K562 (cell line): ENCODE measurements around the gene CACNA1C. TPM values are rescaled to one million over a fixed set of nuclear protein-coding genes. Genes with fewer than 3 reads are reported as not detected.

Experiments used
- C11orf30 ChIP-seq: fragments of 450-650 bp; IDR thresholded peaks from 2 replicates; pipeline ENCODE4 v1.6.1; 2016; ENCODE audit warnings: low read depth, mild to moderate bottlenecking
- CGGBP1 ChIP-seq: fragments of 250-450 bp; sonication (Bioruptor Pico); IDR thresholded peaks from 2 replicates; pipeline ENCODE4 v1.9.0; 2021; ENCODE audit warnings: mild to moderate bottlenecking
- CHD7 ChIP-seq: fragments of 200-600 bp; sonication (generic); IDR thresholded peaks from one replicate; pipeline ENCODE4 v1.6.1; 2012; ENCODE audit warnings: mild to moderate bottlenecking, low read depth, low read length, inconsistent platforms
- E4F1 ChIP-seq: fragments of 250-450 bp; sonication (Bioruptor Pico); IDR thresholded peaks from 2 replicates; pipeline ENCODE4 v1.5.0; 2021; ENCODE audit warnings: mild to moderate bottlenecking, borderline replicate concordance
- HINFP ChIP-seq: fragments of 450-650 bp; conservative IDR thresholded peaks from 2 replicates; pipeline ENCODE4 v1.6.1; 2016; ENCODE audit warnings: missing genetic modification characterization, low read depth, mild to moderate bottlenecking, control low read depth, missing compliant biosample characterization
- ZBED1 ChIP-seq: IDR thresholded peaks from 2 replicates; pipeline ENCODE4 v1.6.1; 2014
- ZBTB8A ChIP-seq: fragments of 450-650 bp; IDR thresholded peaks from 2 replicates; pipeline ENCODE4 v1.6.1; 2018; ENCODE audit warnings: mild to moderate bottlenecking, moderate library complexity; ENCODE audit not compliant: partially characterized antibody
- ZNF134 ChIP-seq: fragments of 250-450 bp; sonication (Bioruptor Pico); conservative IDR thresholded peaks from 2 replicates; pipeline ENCODE4 v1.4.0; 2020
- ZNF224 ChIP-seq: sonication (generic); formaldehyde crosslinking; IDR thresholded peaks from 2 replicates; pipeline ENCODE4 v1.8.0; 2022; ENCODE audit warnings: mild to moderate bottlenecking, missing genetic modification reagents
- ZNF3 ChIP-seq: fragments of 250-450 bp; sonication (Bioruptor Pico); IDR thresholded peaks from 2 replicates; pipeline ENCODE4 v1.5.0; 2021; ENCODE audit warnings: mild to moderate bottlenecking, moderate library complexity
- ZNF644 ChIP-seq: fragments of 200-800 bp; sonication (Bioruptor generic); IDR thresholded peaks from 2 replicates; pipeline ENCODE4 v1.6.1; 2016; ENCODE audit warnings: low read depth, missing genetic modification characterization, missing compliant biosample characterization
- polyA plus RNA-seq, 8 experiments: library from polyadenylated mRNA; depleted of rRNA in 4 of 8; stranded (reverse) in 5 of 8; unstranded in 3 of 8; fragments of >200 nt; fragmentation: Nextera tagmentation in 2 of 8; fragmentation: Illumina TruSeq in 1 of 8; extraction: Ambion mirVana in 2 of 8; extraction: Trizol in 1 of 8; gene quantifications; 2 replicates each; pipeline versions ENCODE4 v1.2.1 to v1.2.3, GENCODE V29; 2011 to 2014; ENCODE audit warnings: inconsistent platforms in 1 of 8, missing spikeins in 1 of 8
- total RNA-seq, 7 experiments: library from RNA; depleted of rRNA in 6 of 7; stranded (reverse); fragments of >200 nt in 6 of 7; fragmentation: Illumina TruSeq in 2 of 7; extraction: Trizol in 2 of 7; gene quantifications; 2 replicates each; pipeline versions ENCODE4 v1.2.1 to v1.2.3, GENCODE V29; 2011 to 2021; ENCODE audit warnings: low replicate concordance in 1 of 7

The CACNA1C gene
- total and polyA plus RNA-seq, 9 of the 15 experiments (the other 6 are each of a cell fraction or from before 2014, with no cell fraction given): not detected

- no peak for TF ChIP-seq CGGBP1 (CRISPR knock-in tag)
- TF ChIP-seq ZNF644: no peak
- TF ChIP-seq ZNF3 (CRISPR knock-in tag): no peak
- TF ChIP-seq CHD7: no peak
- no peak for TF ChIP-seq ZBED1
- TF ChIP-seq ZBTB8A: no peak
- no peak for TF ChIP-seq ZNF224 (CRISPR knock-in tag)
- TF ChIP-seq C11orf30: no peak
- TF ChIP-seq ZNF134: no peak
- no peak for TF ChIP-seq HINFP (tag)
- no peak for TF ChIP-seq E4F1 (CRISPR knock-in tag)
Observed at GRCh38 chr12:2242216-2242615, 189.4 kb downstream of the CACNA1C start (continued).
